Stomach (tissue), 4 donors: ENCODE data around the gene PLAGL1.

ENCODE experiments used
- EP300 ChIP-seq: sonication (generic); formaldehyde crosslinking; IDR thresholded peaks from one replicate; pipeline ENCODE4 v1.6.1; 2017; ENCODE audit warnings: antibody characterized with exemption
- POLR2A ChIP-seq, 4 donors: fragments of 450-650 bp; IDR thresholded peaks; one replicate each; pipeline ENCODE4 v1.6.1; 2016; ENCODE audit warnings: antibody characterized with exemption in 4 of 4, control low read depth in 2 of 4, mild to moderate bottlenecking in 1 of 4, moderate library complexity in 1 of 4
- POLR2AphosphoS5 ChIP-seq, 3 donors: sonication (generic); formaldehyde crosslinking; IDR thresholded peaks; one replicate each; pipeline ENCODE4 v1.6.1; 2016; ENCODE audit warnings: antibody characterized with exemption in 3 of 3
- TF ChIP-seq, protein P1 (sequence below), 7 experiments: fragments of 450-650 bp in 4 of 7; fragments of 200-600 bp in 3 of 7; sonication (generic) in 3 of 7; IDR thresholded peaks; one replicate each; pipeline ENCODE4 v1.5.1; 2016 to 2019; ENCODE audit warnings: antibody characterized with exemption in 7 of 7, control low read depth in 2 of 7, mild to moderate bottlenecking in 1 of 7

DNA sequence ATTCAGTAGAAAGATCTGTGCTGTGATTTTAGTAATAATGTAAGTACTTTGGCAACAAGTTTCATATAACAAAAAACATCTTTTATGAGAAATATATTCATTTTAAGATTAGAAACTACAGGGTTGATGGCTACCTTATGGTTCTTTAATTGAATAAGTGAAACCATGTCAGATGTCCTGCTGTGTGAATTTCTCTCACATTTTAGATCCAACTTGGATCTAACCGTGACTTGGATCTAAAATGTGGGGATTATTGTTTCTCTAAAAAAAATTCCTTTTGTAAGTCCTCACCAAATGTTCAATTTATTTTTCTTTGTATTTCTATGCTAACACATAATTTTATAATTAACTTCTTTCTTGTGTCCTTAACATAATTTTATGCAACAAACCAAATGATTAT, 113.4 kb downstream of the PLAGL1 start:
- TF ChIP-seq, protein P1, sequence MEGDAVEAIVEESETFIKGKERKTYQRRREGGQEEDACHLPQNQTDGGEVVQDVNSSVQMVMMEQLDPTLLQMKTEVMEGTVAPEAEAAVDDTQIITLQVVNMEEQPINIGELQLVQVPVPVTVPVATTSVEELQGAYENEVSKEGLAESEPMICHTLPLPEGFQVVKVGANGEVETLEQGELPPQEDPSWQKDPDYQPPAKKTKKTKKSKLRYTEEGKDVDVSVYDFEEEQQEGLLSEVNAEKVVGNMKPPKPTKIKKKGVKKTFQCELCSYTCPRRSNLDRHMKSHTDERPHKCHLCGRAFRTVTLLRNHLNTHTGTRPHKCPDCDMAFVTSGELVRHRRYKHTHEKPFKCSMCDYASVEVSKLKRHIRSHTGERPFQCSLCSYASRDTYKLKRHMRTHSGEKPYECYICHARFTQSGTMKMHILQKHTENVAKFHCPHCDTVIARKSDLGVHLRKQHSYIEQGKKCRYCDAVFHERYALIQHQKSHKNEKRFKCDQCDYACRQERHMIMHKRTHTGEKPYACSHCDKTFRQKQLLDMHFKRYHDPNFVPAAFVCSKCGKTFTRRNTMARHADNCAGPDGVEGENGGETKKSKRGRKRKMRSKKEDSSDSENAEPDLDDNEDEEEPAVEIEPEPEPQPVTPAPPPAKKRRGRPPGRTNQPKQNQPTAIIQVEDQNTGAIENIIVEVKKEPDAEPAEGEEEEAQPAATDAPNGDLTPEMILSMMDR (IDR thresholded peaks at IDR 0.05), result no peak
- TF ChIP-seq POLR2A (IDR thresholded peaks at IDR 0.05), result no peak
- TF ChIP-seq EP300, result no peak
- TF ChIP-seq POLR2AphosphoS5 (IDR thresholded peaks at IDR 0.05), result no peak
